Subcutaneous adipose tissue (tissue), 4 donors: ENCODE results near the gene CCSER1. TPM values are rescaled to one million over a fixed set of nuclear protein-coding genes. Genes with fewer than 3 reads are reported as not detected.

Experiments used
- total RNA-seq, 4 donors: library from RNA; depleted of rRNA; stranded (reverse); fragments of >200 nt; gene quantifications; one replicate each; pipeline ENCODE4 v1.1.0, GENCODE V29; 2016
- TF ChIP-seq, protein P1 (sequence below): fragments of 450-650 bp; IDR thresholded peaks from one replicate; pipeline ENCODE4 v1.5.1; 2016; ENCODE audit warnings: low read depth, mild to moderate bottlenecking, control low read depth, antibody characterized with exemption, moderate library complexity

Gene CCSER1
- total RNA-seq, 4 donors from 2014 or later, result 8.0 to 18.1 (median 16.0) TPM

DNA sequence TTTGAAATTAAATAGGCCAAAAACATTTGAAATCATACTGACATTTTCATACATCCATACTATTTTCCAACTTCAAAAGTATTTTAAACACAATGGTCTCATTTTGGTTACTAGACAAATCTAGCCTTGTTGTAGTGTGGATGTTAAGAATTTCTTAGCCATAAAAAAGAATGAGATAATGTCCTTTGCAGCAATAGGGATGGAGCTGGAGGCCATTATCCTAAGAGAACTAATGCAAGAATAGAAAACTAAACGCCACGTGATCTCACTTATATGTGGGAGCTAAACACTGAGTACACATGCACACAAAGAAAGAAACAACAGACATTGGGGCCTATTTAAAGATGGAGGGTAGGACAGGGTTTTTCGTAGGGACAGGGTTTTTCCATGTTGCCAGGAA lies 153.8 kb downstream of the CCSER1 start:
- TF ChIP-seq, protein P1, sequence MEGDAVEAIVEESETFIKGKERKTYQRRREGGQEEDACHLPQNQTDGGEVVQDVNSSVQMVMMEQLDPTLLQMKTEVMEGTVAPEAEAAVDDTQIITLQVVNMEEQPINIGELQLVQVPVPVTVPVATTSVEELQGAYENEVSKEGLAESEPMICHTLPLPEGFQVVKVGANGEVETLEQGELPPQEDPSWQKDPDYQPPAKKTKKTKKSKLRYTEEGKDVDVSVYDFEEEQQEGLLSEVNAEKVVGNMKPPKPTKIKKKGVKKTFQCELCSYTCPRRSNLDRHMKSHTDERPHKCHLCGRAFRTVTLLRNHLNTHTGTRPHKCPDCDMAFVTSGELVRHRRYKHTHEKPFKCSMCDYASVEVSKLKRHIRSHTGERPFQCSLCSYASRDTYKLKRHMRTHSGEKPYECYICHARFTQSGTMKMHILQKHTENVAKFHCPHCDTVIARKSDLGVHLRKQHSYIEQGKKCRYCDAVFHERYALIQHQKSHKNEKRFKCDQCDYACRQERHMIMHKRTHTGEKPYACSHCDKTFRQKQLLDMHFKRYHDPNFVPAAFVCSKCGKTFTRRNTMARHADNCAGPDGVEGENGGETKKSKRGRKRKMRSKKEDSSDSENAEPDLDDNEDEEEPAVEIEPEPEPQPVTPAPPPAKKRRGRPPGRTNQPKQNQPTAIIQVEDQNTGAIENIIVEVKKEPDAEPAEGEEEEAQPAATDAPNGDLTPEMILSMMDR, result no peak

- TF ChIP-seq, protein P1, result no peak
Observed at GRCh38 chr4:90281541-90282355, 154.6 kb downstream of the CCSER1 start.

DNA sequence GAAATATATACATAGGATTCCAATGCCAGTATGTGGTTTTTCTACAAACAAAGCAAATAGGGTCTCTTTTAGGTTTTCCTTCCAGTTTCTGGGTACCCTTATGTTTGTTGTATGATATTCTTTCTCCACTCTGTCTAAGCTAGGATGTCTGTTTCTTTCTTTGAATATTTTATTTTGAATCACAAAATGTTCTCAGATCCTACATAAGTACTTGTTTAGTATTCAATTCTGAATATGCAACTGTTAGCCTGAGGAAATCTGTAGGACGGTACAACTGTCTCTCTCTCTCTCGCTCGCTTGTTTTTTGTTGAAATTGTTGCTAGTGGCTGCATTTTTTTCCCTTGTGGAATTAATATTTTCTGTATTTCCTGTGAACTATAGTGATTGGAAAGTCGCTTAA lies 163.2 kb downstream of the CCSER1 start:
- TF ChIP-seq, protein P1, result no peak

- TF ChIP-seq, protein P1, result no peak
Observed at GRCh38 chr4:90292438-90292837, 165.2 kb downstream of the CCSER1 start.

- TF ChIP-seq, protein P1, result no peak
Observed at GRCh38 chr4:90293320-90293719, 166.1 kb downstream of the CCSER1 start.

- TF ChIP-seq, protein P1, result no peak
Observed at GRCh38 chr4:90299373-90299772, 172.2 kb downstream of the CCSER1 start.

GRCh38 chr4:90306810-90307209 lies 179.6 kb downstream of the CCSER1 start:
- TF ChIP-seq, protein P1, result no peak
